Large intestine (tissue), 3 donors: ENCODE measurements around the gene PTGDS. TPM values are rescaled to one million over a fixed set of nuclear protein-coding genes. Genes with fewer than 3 reads are reported as not detected.

Experiments used
- DNase-seq, 2 donors: peaks; one replicate each; pipeline versions ENCODE4 v3.0.0 to v3.0.0-alpha.2; 2013
- H3K27ac ChIP-seq: one replicate; pipeline ENCODE4 v1.5.1; 2013; ENCODE audit warnings: low read length
- H3K27me3 ChIP-seq: 2 replicates; pipeline ENCODE4 v1.6.1; 2013; ENCODE audit warnings: low read length; ENCODE audit not compliant: control insufficient read depth, insufficient read depth
- H3K36me3 ChIP-seq: 2 replicates; pipeline ENCODE4 v1.6.1; 2013; ENCODE audit warnings: low read length; ENCODE audit not compliant: control insufficient read depth, insufficient read depth
- H3K4me1 ChIP-seq: one replicate; pipeline ENCODE4 v1.6.1; 2013; ENCODE audit warnings: low read length; ENCODE audit not compliant: control insufficient read depth, insufficient read depth
- H3K4me3 ChIP-seq: one replicate; pipeline ENCODE4 v1.5.1; 2013; ENCODE audit warnings: low read length
- H3K9me3 ChIP-seq: one replicate; pipeline ENCODE4 v1.6.1; 2013; ENCODE audit warnings: mild to moderate bottlenecking, low read depth, low read length, moderate library complexity; ENCODE audit not compliant: control insufficient read depth
- WGBS: methylation state at CpG from one replicate; pipeline ENCODE4 v1.1.5; 2013; ENCODE audit warnings: low lambda C conversion rate; ENCODE audit not compliant: insufficient coverage; 5-methylcytosine and 5-hydroxymethylcytosine counted together
- polyA plus RNA-seq: library from polyadenylated mRNA; unstranded; fragments of 120-200 nt; gene quantifications from one replicate; pipeline ENCODE4 v1.2.1, GENCODE V29; 2013

Gene PTGDS
- polyA plus RNA-seq, 1 donor = 4.6 TPM

- no peak for DNase-seq
- H3K4me1 ChIP-seq = peaks cover 12% of the 10 kb centered on the region
- no peak overlapping the region for H3K4me3 ChIP-seq
- WGBS = no CpG with 5 or more reads among the region's 16 CpGs
- peaks cover 46% of the 10 kb centered on the region for H3K36me3 ChIP-seq
- peaks cover 28% of the 10 kb centered on the region for H3K9me3 ChIP-seq
- no peaks in the 10 kb centered on the region for H3K27me3 ChIP-seq
- H3K27ac ChIP-seq = no peak overlapping the region
Measured at GRCh38 chr9:136939996-136940525, 37.2 kb upstream of the PTGDS start.

DNA sequence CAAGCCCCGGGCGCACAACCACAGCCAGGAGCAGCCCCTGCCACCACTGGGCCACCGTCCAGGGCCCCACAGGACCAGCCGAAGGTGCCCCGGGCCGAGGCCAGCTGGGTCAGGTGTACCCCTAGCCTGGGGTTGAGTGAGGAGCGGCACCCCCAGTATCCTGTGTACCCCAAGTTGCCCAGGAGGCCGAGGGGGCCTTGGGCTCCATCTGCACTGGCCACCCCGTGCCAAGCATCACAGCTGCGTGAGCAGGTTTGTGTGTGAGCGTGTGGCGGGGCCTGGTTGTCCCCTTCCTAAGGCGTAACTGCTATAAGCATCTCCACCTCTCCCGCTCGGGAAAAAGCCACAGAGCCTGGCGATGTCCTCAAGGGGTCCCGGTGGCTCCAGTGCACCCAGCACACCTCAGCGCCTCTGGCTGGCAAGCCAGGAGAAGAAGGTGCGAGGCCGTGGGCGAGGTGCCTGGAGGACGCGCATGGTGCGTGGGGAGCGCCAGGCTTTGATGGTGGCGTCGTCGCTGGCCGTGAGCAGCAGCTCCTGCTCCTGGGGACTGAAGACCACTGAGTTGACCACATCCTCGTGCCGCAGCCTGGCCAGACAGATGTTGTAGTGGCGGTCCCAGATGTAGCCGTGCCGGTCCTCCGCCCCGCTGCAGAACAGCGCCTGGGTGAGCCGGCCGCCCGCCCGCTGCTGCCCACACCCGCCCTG lies 36.6 kb upstream of the PTGDS start:
- H3K36me3 ChIP-seq = peaks cover 46% of the 10 kb centered on the region
- WGBS = no CpG with 5 or more reads among the region's 42 CpGs

DNA sequence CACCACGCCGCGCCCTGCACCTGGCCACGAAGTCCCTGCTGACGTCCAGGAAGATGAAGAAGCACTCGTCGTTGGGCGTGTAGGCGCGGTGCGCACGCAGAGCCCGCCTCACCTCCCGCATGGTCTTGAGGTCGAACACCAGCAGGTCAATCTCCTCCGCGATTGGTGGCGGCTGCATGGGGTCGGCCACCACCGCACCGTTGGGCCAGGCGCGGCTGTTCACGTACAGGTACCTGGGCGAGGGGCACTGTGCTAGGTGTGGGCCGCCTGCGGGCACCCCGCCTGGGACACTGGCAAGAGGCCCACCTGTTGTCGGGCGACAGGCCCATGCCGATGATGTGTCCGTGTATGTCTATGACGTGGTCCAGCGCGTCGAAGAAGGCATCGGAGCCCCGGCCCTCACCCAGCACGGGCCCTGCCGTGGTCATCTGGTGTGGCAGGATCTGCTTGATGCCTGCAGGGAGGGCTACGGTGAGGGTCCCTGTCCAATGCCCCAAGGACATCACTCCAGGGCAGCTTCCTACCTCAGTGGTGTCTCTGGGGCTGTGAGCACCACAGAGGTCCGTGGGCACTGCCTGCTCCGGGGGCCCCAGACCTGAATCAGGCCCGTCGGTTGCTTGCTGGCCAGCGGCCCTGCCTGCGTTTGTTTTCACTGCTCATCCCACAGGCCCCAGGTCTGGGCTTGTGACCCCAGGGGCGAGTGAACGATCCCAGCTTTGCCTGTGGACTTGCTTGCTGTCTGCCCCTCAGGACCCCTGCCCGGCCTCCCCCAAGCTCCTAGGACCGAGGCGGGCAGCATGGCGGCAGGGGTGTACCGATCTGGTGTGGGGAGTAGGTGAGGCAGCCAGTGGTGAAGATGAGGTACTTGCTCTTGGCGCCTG lies 35.8 kb upstream of the PTGDS start:
- Histone ChIP-seq H3K27ac (no peak overlapping the region), H3K9me3 (peaks cover 28% of the 10 kb centered on the region), H3K36me3 (peaks cover 46% of the 10 kb centered on the region), H3K27me3 (no peaks in the 10 kb centered on the region), H3K4me3 (no peak overlapping the region), H3K4me1 (peaks cover 26% of the 10 kb centered on the region)
- no peak for DNase-seq
- WGBS = no CpG with 5 or more reads among the region's 55 CpGs

More for the DNA sequence above, 36.6 kb upstream of the PTGDS start:
- H3K27me3 ChIP-seq = no peaks in the 10 kb centered on the region
- DNase-seq = no peak
- peaks cover 28% of the 10 kb centered on the region for H3K9me3 ChIP-seq
- H3K27ac ChIP-seq = no peak overlapping the region
- H3K4me3 ChIP-seq = no peak overlapping the region
- H3K4me1 ChIP-seq = peaks cover 18% of the 10 kb centered on the region

DNA sequence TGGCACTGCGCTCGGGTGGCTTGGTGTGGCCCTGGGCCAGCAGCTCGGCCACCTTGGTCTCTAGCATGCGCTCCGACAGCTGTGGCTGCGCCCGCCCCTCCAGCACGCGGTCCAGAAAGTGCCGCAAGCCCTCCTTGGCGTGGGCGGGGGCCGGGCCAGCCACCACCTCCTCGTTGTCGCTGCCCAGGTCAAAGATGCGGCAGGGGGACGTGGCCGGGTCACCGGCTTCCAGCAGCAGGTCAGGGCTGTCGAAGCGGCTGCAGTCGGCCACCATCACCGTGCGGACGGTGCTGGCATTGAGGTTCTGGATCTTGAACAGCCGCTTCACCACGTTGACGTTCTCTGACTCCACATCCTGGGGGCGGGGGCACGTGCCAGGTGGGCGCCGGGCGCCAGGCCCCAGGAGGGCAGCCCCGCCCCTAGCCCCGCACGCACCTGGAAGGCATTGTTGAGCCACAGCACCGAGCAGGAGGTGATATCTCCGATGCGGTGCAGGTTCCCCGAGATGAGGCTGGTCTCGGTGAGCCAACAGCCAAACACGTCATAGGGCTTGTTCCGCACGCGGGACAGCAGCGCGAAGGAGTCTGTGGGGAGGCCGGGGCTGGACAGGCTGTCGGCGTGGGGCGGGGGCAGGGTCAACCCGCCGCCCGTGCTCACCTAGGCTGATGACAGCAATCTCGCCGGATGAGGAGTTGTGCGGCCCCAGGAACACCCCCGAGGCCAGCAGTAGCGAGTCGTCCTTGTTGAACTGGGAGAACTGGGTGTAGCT lies 35.0 kb upstream of the PTGDS start:
- H3K4me3 ChIP-seq = no peak overlapping the region
- no peaks in the 10 kb centered on the region for H3K27me3 ChIP-seq
- H3K27ac ChIP-seq = no peak overlapping the region
- H3K36me3 ChIP-seq = peaks cover 46% of the 10 kb centered on the region
- H3K4me1 ChIP-seq = peaks cover 27% of the 10 kb centered on the region
- no peak for DNase-seq
- H3K9me3 ChIP-seq = peaks cover 28% of the 10 kb centered on the region
- no CpG with 5 or more reads among the region's 60 CpGs for WGBS

DNA sequence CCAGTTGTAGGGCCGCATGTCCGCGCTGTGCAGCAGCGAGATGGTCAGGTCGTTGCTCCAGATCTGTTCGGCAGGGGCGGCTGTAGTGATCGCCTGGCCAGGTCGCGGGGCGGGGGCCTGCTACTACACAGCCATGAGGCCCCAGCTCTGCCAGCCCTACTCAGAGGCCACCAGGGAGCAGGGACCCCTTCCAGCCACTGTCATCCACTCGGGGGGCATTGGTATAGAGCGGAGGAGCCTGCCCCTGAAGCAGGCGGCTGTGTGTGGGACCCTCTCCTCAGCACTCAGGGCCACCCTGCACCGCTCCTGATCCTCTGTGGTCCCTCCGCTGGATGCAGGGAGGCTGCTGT lies 34.4 kb upstream of the PTGDS start:
- Histone ChIP-seq H3K27me3 (no peaks in the 10 kb centered on the region), H3K4me1 (peaks cover 30% of the 10 kb centered on the region), H3K4me3 (peak overlapping the region; percentile 98), H3K36me3 (peaks cover 43% of the 10 kb centered on the region), H3K27ac (no peak overlapping the region), H3K9me3 (peaks cover 23% of the 10 kb centered on the region)
- no peak for DNase-seq
- WGBS = no CpG with 5 or more reads among the region's 16 CpGs

DNA sequence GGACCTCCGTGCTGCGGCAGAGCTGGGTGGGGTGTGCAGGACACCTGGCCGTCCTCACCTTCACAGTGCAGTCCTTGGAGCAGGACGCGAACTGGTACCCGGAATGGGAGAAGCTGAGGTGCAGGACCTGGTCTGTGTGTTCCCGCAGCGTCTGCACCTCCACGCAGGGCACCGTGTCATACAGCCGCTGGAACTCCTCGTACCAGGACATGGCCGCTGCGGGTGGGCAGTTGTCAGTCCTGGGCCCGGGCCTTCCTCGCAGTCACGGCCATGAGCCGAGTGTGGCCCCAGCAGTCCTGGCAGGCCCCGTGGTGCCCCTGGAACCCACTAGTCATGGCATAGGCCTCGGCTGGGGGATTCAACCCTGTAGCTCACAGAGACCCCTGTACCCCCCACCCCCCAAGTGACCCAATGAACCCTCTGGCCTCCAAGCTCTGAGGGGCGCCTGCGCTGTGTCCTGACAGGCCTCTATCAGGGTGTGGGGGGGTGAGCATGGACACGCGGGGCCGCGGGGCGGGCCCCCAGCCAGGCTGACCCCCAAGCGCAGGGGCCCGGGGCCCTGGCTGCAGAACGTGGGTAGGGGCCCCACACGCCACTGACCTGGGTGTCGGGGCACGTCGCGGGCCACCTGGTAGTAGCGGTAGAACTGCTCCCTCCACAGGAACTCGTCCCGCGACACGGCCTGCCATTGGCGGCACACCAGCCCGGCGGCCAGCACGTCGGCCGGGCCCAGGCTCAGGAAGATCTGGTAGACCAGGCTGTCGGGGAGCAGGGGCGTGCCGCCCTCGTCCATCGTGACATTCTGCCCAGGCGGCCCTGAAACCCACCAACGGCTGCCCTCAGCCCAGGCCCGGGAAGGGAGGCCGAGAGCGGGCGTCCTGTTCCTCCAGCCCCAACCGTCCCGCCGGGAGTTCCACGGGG lies 33.8 kb upstream of the PTGDS start:
- Histone ChIP-seq H3K4me1 (peaks cover 35% of the 10 kb centered on the region), H3K27me3 (no peaks in the 10 kb centered on the region), H3K4me3 (peak overlapping the region; percentile 98), H3K9me3 (peaks cover 23% of the 10 kb centered on the region), H3K36me3 (peaks cover 43% of the 10 kb centered on the region), H3K27ac (peak overlapping the region; percentile 55)
- no peak for DNase-seq
- no CpG with 5 or more reads among the region's 61 CpGs for WGBS

DNA sequence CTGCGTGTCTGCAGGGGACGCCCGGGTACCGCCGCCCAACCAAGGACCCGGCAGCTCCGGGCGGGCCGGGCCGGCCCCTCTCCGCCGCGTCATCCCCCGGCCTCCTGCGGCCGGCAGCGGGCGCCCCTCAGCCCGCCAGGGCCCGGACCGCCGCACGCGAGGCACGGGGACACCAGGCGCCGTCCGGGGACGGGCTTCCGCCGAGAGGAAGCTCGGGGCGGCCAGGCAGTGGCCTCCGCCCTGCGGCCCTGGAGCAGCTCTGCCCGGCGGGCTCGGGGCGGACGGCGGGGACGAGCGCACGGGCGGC lies 33.1 kb upstream of the PTGDS start:
- no CpG with 5 or more reads among the region's 45 CpGs for WGBS
- peaks cover 39% of the 10 kb centered on the region for H3K4me1 ChIP-seq
- no peaks in the 10 kb centered on the region for H3K27me3 ChIP-seq
- H3K9me3 ChIP-seq = peaks cover 23% of the 10 kb centered on the region
- H3K36me3 ChIP-seq = peaks cover 42% of the 10 kb centered on the region
- H3K27ac ChIP-seq = peak overlapping the region; percentile 55
- no peak for DNase-seq
- H3K4me3 ChIP-seq = peak overlapping the region; percentile 98

DNA sequence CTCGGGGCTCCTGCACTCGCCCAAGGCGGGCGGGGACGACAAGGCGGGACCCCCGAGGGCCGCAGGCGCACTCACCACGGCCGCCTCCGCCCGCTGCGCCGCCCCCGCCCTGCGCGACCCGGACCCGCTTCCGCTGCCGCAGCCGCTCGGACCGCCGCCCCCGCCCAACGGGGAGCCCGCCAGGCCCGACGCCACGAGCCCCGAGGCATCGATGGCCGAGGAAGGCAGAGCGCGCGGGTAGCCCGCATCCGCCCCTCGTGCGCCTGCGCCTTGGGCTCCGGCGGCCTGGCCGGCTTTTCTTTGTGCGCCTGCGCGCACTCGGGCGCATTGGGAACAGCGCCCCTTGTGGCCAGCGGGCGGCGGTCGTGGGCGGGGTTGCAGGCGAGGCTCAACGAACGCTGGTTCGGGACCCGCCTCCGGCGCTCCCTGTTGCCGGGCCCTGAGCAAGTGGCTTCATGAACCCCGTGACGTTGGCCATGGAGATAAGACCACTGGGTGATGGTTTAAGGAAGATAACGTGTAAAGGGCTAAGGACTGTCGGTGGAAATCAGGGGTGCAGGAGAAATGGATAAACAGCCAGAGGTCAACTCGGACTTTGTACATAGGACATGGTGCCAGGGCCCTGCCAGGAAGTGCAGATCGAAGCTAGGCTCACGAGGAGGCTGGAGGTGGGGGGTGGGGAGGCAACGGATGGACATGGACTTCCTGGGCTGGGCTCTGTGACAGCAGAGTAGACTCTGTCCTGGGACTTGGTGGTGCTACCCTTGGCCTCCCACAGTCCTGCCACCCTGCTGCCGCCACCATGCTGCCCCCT lies 32.6 kb upstream of the PTGDS start, which contains the start of the genes C8G and FBXW5:
Gene C8G, plus strand, starts transcription at position 725 of the 814 bp plus-strand sequence. Its CDS starts 78 bp downstream, at position 803.
Gene FBXW5, minus strand, starts transcription at position 220 of the 814 bp plus-strand sequence. CDS start 655 bp downstream, outside the sequence.
- no CpG with 5 or more reads among the region's 74 CpGs for WGBS
- DNase-seq = peak; percentile 95 to 96
- Histone ChIP-seq H3K9me3 (peaks cover 23% of the 10 kb centered on the region), H3K36me3 (peaks cover 36% of the 10 kb centered on the region), H3K27me3 (no peaks in the 10 kb centered on the region), H3K27ac (peak within 1 kb of the TSS; percentile 73), H3K4me3 (peak within 1 kb of the TSS; percentile 98), H3K4me1 (peaks cover 41% of the 10 kb centered on the region)
